GM21515 (cell line): ENCODE results near the gene ITPR3.
A peak's percentile ranks its signal among the peaks of the same experiment; 100 is the strongest.

ENCODE experiments used
- ATAC-seq: cut with Tn5 transposase; IDR thresholded peaks from one replicate; pipeline ENCODE4 v1.9.1; 2021; ENCODE audit not compliant: unreplicated experiment

Gene ITPR3

DNA sequence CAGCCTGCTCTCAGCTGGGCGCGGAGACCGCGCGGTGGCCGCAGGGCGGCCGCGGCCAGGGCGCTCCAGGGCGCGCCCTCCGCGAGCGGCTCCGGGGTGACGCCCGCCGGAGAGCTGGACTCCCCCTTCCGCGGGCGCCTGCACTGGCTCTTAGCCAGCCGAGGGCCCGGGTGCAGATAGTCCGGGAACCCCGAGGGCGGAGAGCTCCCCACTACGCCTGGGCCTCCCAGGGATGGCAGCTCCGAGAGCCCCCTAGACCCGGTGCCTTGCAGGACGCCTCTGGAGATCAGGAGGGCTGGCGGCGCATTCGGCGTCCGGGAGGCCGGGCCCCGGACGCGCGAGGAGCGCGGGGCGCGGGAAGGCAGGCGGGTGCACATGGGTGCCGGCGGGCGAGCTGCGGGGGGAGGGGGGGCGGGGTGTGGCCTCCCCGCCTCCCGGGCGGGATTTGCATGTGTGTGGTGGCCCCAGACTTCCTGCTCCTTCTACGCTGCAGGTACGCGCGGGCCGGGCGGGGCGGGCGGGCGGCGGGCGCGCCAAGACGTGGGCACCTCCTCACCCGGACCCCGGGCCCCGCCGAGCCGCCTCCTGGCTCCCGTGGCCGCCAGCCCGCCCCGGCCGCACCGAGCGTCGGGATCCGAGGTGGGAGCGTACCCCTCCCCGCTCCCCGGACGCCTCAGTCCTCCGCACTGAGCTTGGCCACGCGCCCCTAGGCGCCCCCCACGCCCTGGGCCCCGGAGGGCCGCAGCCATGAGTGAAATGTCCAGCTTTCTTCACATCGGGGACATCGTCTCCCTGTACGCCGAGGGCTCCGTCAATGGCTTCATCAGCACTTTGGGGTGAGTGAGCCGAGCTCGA lies at the start of gene ITPR3:
Gene ITPR3, plus strand, starts transcription at position 467 of the 855 bp plus-strand sequence. Its CDS starts 281 bp downstream, at position 748.
- ATAC-seq, result peak; percentile 59

DNA sequence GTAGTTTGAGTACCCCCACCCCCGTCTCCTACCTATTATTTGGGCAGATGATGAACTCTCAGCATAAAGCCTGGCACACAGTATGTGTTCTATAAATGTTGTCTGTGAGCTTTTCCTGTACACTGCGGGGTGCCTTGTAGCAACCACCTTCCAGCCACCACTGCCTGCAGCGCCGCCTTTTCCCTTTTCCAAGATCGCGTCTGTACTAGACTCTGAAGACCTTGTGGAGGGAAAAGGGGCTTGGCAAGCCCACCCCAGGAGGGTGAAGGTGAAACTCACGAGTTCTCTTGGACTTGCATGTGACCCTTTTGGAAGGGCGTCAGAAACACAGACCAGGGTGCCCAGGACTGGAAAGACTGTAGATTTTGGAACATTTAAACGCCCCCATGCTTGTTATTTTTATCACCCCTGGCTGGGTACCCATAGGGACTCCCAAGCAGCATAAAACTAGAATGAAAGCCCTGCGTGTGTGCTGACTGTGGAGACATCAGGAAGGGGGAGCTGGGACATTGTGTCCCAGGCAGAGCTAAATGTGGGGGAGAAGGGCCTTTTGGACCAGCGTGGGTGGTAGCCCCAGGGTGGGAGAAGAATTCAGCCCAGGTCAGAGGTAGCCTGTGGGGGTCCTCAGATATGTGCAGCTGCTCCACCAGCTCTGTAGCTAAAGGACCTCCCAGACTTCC lies 49.3 kb upstream of the ITPR3 start:
- ATAC-seq, result no peak

DNA sequence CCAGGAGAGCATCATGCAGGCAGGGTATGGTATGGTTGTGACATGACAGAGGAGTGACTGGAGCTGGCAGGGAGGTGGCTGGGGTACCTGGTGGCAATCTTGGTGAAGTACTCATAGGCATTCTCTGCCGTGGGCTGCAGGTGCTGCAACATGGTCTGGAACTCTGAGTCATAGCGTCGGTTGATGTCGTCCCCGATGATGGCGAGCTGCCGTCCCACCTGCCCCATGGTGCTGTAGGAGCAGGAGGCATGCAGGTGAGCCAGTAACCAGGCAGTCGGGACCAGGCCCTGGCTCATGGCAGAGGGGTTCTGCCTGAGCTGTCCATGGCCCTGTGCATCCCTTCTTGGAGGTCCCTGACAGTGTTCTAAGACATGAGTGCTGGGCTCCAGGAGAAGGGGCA lies 45.9 kb upstream of the ITPR3 start:
- no peak for ATAC-seq

DNA sequence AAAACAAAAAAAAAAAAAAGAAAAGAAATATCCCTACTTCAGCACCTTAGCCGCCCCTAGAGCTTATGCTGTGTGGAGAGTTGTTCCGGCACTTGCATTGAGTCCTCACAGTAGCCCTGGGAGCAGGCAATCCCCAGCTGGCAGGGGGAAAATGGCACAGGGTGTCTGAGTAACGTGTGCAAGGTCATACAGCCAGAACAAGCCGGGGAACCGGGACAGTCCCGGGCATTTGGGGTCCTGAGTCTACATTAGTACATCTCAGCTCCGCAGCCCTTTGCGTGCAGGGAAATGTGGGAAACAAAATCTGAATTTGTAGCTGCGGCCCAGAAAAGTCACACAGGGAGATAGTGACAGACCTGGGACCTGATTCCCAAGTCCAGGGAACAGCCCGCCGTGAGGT lies 44.5 kb upstream of the ITPR3 start:
- no peak for ATAC-seq

DNA sequence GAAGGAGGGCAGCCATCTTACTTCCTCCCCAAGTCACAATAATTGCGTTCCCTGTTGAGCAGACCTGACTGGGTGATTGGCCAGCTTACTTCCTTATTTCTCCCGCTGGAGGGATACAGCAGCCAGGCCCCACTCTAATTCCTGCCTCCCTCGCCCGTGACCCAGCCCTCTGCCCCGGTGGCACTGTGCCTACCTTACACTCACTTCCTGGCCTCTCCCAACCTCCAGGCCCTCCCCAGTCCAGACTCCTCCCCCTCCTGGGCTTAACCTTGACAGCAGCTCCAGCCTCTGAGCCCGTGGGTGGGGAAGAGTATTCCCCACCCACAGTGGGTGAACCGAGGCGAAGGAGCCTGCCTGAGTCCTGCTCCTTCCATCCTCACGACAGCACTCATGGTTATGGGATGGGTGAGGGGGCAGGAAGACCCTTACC lies 44.0 kb upstream of the ITPR3 start:
- no peak for ATAC-seq

DNA sequence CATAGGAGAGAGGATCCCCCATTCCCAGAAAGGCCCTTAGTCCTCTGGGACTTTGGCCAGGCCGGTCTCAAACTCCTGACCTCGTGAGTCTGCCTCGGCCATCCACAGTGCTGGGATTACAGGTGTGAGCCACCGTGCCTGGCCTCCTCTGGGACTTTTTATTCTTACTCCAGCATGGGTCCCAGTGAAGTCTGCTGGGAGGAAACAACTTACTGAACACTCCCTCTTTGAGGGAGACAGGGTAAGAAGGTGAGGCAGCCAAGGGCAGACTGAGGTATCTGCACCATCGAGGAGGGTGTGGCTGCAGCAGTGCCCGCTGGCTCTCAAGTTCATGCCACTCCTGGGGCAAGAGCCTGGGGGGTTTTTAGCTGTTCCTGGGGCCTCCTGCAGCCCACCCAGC lies 43.4 kb upstream of the ITPR3 start:
- ATAC-seq, result no peak

DNA sequence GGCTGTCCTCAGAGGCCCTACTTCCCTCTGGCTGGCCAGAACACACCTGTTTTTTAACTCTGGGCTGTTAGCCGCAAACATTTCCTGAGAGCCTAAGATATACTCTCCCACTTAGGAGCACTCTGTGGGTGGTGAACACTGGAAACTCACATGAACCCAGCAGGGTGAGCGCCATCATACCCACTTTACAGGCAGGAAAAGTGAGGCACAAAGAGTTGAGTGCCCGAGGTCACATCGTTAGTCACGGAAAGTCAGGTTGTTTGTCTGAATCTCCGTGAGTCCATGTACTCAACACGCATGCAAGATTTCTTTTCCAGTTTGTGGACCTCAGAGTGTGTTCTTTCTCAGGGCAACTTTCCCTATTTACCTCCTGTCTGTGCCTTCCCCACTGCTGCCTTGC lies 43.0 kb upstream of the ITPR3 start:
- ATAC-seq, result no peak

DNA sequence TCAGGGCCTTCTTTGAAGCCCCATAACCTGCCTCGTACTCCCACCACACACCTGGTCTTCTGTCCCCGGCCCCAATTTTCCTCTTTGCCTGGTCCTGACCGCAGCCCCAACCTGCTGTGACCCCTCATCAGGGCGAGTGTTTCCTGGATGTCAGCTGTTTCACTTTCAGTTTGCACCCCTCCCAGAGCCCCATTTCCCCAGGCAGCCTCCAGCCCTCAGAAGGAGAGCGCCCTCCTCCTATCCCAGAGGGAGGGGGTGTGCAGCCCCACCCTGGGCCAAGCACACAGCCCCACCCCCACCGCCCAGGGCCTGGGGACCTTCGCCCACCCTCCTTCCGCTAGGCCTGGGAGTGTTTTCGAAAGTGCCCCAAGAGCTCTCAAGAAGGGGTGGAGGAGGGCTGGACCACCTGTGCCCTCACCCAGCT lies 42.5 kb upstream of the ITPR3 start:
- no peak for ATAC-seq

DNA sequence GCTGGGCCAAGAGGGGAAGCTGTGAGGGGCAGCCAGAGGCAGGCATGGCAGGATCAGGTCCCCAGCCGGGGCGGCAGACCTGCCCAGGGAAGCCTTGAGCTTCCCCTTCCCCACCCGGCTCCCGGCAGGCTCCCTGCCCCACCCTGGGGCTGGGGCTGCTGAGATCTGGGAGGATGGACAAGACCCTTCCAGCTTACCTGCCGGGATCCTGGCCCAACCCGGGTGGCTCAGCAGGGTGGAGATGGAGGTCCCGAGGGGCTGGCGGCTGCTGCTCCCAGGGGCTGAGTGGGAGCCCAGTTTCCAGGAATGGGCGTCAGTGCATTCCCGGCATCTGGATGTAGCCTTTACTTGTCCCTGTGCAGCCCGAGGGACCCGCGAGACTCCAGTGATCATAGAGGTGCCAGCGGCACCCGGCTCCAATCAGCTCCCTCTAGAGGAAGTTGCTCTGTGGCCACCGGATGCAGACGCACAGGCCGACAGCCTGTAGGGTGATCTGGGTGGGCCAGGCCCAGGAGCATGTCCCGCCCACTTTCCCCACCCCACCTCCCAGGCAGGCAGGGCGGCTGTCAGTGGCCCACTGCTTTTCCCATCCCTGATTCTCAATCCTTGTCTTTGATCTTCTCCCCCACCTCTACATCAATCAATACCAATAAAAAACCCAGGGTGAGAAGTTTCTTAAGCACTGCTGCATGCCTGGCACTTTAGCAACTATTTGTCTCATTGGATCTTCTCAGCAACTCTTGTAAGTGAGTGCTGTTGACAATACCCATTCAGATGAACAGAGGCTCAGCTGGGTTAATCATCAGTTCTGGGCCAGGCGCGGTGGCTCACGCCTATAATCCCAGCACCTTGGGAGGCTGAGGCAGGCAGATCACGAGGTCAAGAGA lies 41.1 kb upstream of the ITPR3 start, which contains the start of gene BAK1:
Gene BAK1, minus strand, starts transcription at position 449 of the 887 bp plus-strand sequence. CDS start 2,672 bp downstream, outside the sequence.
- peak; percentile 81 for ATAC-seq

DNA sequence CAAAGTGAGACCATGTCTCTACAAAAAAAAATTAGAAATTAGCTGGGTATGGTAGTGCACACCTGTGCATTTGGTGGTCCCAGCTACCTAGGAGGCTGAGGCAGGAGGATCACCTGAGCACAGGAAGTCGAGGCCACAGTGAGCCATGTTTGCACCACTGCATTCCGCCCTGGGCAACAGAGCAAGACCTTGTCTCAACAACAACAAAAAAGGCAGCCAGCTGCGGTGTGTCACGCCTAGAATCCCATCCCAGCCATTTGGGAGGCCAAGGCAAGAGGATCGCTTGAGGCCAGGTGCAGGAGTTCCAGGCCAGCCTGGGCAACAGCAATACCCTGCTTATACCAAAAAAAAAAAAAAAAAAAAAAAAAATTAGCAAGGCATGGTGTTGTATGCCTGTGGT lies 39.9 kb upstream of the ITPR3 start:
- ATAC-seq, result no peak

DNA sequence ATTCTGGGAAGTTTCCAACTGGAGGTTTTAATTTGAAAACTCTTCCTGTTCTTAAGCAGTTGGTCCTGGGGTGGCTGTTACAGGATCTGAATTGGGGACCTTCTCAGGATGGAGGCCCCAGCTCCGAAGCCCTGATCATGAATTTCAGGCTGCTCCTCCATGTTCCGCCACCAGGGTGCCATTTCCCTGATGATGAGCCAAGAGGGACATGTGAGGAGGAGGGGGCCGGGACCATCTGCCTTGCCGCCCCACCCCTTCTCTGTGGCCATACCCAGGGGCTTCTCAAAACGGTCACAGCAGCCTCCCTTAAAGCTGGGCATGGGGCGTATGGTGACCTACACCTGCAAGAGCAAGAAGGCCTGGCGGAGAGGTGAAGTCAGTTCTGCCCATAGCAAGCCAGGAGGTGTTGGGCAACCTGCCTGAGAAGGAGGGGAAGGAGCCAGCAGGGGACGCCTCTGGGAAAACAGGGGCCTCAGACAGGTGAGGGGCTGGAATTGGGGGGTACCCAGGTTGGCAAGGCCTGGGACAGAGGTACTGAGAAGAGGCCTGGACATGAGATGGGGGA lies 37.4 kb upstream of the ITPR3 start:
- no peak for ATAC-seq

DNA sequence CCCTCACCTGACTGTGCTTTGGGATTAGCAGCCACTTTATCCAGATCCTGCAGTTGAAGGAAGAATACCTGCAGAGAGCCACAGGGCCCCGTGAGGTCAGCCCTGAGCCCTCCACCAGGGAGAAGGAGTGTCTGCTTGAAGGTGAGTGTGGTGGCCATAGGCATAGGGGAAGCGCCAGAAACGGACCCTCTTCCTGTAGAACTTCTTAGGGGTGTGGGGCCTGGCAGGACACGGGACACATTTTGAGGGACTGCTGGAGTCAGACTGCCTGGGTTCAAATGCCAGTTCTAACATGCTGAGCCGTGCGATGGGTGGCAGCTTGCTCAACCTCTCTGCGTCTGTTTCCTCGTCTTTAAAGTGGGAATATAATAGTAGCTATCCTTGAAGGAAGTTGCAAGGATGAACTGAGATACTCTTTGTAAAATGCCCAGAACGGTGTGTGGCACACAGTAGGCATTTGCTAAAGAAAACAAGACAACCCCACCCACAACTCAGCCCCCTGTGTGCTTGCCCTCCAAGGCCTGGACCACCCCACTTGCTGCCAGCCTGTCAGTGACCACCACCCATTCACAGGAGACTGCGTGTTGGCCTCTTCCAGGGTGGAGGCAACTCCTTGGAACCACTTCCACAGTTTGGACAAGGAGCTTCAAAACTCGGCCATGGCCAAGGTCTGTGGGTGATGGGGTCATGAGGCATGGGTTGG lies 36.3 kb upstream of the ITPR3 start:
- ATAC-seq, result no peak

DNA sequence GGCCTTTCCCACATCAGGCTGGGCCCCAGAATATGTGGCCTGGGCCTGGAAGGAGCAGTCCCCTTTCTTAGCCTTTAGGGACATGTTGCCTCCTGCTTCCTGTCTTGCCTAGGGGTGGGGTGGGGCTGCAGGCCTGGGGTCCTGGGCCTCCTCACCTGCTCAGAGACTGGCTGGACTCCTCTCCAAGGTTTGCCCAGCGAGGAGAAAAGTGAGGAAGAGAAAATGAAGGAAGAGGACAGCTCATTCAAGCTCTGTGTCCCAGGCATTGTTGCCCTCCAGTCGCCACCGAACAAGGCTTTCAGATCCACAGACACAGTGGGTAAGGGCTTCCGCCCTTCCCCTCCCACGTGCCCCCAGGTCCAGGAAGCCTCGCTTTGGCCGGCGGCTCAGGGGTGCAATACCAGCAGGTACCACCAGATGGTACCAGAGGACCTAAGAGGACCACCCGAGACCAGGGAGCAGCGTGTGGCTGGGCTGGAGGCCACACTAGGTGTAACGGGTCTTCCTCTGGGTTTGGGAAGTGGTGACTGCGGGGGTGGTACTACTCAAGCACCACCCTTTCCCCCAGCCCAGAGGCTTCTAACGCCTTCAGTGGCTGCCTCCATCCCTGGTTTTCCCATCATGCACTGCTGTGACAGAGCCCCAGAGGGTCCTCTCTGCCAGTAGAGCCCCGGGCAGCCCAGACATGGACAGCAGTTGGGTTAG lies 35.6 kb upstream of the ITPR3 start:
- ATAC-seq, result peak; percentile 45

DNA sequence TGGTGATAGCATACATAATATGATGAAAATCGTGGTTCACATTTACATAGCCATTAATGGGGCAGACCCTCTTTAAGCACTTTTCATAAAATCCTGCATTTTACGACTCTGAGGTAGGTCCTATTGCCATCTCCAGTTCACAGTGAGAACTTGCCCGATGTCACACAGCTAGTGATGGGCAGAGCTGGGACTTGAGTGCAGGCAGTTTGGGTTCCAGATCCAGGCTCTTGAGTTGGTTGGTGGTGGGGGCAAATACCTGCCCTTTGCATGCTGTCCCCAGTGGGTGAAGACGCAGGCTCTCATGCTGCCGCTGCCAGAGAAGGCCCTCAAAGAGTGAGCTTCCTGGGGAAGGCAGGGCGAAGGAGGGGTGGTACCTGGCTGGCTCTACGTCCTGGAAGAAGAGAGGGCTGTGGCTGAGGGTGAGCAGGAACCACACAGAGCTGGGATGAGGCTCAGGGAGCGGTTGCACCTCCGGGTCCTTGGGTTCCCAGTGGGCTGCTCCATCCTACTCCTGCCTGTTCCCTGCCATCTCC lies 34.9 kb upstream of the ITPR3 start:
- ATAC-seq, result no peak

DNA sequence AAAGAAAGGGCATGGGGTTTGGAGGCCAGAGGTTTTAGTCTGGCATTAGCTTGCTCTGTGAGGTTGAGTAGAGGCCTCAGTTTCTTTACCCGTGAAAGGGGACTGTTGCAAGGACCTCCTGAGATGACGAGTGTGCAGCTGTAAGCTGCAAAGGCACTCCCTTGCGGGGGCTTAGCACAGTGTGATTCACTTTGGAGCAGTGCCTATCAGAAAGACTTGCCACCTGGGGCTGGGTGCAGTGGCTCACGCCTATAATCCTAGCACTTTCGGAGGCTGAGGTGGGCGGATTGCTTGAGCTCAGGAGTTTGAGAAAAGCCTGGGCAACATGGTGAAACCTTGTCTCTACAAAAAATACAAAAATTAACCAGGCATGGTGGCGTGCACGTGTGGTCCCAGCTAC lies 33.6 kb upstream of the ITPR3 start:
- no peak for ATAC-seq

DNA sequence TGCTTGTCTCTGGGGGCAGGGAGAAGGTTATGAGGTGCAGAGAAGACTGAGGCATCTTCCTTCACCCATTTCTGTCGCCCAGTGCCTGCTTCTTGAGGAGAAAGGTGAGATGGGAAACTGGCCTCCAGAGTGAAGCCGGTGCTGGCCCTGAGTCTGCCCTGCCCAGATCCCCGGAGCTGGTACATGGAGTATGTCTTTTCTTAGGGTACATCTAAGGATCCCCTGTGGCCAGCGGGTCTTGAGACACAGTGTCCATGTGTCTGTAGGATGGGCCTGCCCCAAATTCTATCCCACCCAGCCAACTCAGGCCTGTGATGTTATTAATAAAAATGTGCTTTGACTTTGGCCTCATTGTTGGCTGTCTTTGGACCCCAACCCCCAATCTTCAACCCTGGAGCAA lies 32.2 kb upstream of the ITPR3 start:
- no peak for ATAC-seq

DNA sequence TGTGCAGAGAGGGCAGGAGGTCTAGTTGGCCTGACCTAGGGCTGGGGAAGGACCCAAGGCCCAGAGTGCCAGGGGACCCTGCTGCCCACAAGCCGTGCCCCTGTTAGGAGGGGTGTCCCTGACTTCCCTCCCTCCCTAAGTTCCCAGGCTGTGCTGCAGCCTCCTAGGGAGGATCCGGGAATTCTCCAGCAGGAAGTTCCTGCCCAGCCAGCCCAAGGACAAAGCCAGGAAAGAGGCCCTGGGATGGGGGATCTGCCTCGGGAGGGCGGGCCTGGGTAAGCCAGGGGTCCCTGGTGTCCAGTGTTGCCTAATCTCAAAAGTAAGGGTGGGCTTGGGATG lies 31.8 kb upstream of the ITPR3 start:
- ATAC-seq, result no peak

DNA sequence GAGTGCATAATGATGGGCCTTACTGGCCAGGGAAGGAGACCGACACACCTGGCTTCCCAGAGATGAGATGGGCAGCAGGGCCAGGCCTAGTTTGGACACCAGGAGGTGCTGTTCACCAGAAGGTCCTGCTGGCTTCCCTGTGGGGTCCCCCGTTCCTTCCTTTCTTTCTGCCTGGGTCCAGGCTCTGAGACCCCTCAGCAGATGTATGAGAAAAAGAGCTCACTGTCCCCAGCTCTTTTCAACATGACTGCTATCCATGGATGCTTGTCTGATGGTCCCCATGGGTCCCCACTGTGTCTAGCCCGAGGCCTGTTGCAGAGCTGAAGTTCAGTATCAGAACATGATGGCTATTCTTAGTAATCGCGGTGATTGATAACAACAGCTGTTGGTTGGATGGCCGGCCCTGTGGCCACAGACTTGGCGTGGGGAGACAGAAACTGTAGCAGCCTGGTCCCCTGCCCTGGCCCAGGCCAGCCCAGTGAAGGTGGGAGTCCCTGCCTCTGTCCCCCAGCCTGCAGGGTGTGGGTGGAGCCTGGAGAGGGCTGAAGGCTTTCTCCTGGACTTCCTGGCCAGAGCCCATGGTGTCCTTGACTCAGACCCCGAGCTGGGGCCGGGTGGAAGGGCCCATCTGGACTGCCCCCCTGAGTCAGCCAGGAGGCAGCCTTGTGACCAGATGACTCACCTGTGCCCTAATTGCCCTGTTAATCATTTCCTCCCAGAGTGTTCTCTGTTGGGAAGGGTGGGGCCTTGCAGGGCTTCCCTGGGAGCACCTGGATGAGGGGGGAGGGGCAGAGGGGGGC lies 31.2 kb upstream of the ITPR3 start:
- ATAC-seq, result no peak
